Prostate gland (tissue), 2 donors: ENCODE results near the gene NEURL1.

Experiments
- POLR2A ChIP-seq: fragments of 450-650 bp; IDR thresholded peaks from one replicate; pipeline ENCODE4 v1.6.1; 2016; ENCODE audit warnings: antibody characterized with exemption, mild to moderate bottlenecking
- POLR2AphosphoS5 ChIP-seq: sonication (generic); formaldehyde crosslinking; IDR thresholded peaks from one replicate; pipeline ENCODE4 v1.6.1; 2017; ENCODE audit warnings: antibody characterized with exemption
- TF ChIP-seq, protein P1 (sequence below), 4 experiments: fragments of 200-600 bp in 2 of 4; fragments of 450-650 bp in 2 of 4; sonication (generic) in 2 of 4; IDR thresholded peaks; 1 replicate in 3 of 4; 2 replicates in 1 of 4; pipeline ENCODE4 v1.5.1; 2016 to 2019; ENCODE audit warnings: antibody characterized with exemption in 4 of 4, mild to moderate bottlenecking in 2 of 4, moderate library complexity in 2 of 4

DNA sequence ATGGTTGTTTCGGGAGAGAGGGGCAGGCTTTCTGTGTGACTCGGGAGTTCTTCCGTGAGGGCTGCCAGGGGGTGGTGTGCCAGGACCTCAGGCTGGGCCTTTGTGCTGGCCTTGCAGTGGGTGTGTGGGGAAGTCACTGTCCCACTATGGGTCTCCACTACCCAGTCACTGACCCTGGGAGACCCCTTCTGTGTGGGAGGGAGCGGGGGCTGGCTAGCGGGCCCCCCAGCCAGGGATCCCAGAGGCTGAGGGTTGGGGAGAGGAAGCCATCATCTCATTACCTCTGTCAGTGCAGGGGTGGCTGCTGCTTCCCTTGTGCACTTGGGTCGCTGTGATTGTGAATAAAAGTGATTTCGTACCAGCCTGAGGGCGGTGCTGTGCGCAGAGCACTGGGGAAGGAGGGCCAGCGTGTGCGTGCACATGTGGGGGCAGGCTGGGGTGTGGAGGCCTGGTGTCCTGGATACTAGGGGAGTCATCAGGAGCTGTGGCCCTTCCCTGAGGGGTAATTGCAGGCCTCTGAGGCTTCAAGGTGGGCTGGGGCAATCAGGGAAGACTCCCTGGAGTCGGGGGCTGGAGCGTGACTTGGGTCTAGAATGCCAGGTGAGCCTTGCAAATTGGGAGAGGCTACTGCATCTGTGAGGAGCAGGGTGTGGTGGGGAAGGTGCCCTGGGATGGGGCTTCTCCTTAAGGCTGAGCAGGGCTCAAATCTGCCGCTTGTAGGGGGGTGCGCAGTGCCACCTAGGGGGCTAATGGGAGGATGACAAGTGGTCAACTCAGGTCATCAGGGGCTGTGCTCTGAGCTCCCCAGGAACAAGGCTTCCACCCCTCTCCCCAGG is 98.9 kb downstream of the NEURL1 start:
- TF ChIP-seq POLR2AphosphoS5 (no peak), POLR2A (no peak)
- TF ChIP-seq, protein P1, sequence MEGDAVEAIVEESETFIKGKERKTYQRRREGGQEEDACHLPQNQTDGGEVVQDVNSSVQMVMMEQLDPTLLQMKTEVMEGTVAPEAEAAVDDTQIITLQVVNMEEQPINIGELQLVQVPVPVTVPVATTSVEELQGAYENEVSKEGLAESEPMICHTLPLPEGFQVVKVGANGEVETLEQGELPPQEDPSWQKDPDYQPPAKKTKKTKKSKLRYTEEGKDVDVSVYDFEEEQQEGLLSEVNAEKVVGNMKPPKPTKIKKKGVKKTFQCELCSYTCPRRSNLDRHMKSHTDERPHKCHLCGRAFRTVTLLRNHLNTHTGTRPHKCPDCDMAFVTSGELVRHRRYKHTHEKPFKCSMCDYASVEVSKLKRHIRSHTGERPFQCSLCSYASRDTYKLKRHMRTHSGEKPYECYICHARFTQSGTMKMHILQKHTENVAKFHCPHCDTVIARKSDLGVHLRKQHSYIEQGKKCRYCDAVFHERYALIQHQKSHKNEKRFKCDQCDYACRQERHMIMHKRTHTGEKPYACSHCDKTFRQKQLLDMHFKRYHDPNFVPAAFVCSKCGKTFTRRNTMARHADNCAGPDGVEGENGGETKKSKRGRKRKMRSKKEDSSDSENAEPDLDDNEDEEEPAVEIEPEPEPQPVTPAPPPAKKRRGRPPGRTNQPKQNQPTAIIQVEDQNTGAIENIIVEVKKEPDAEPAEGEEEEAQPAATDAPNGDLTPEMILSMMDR (IDR thresholded peaks at IDR 0.05), result peak; percentile 17 to 50 (median 39)
